Mesenchymal stem cell (in vitro differentiated cells and primary cell): ENCODE measurements around the gene DLG4.
"Not testable (repeated sequence)": the region's sequence is repeated elsewhere in the genome, so short reads cannot be mapped to it uniquely, and the experiment has no call there.

Experiments
- DNase-seq: peaks from one replicate; pipeline ENCODE4 v3.0.0-alpha.2; 2013
- H2AFZ ChIP-seq: one replicate; pipeline ENCODE4 v1.6.1; 2013; ENCODE audit warnings: low read depth, mild to moderate bottlenecking, control low read depth, inconsistent platforms, low read length, moderate library complexity
- H2AK5ac ChIP-seq: 2 replicates; pipeline ENCODE4 v1.6.1; 2013; ENCODE audit warnings: low read length, moderate library complexity, mild to moderate bottlenecking, inconsistent platforms; ENCODE audit not compliant: severe bottlenecking
- H2BK120ac ChIP-seq: one replicate; pipeline ENCODE4 v1.6.1; 2013; ENCODE audit warnings: low read depth, mild to moderate bottlenecking, inconsistent platforms, low read length, moderate library complexity
- H2BK12ac ChIP-seq, 2 experiments: one replicate each; pipeline ENCODE4 v1.6.1; 2013; ENCODE audit warnings: inconsistent platforms in 2 of 2, low read length in 2 of 2, mild to moderate bottlenecking in 2 of 2, moderate library complexity in 2 of 2, control low read depth in 1 of 2
- H2BK15ac ChIP-seq: one replicate; pipeline ENCODE4 v1.6.1; 2013; ENCODE audit warnings: mild to moderate bottlenecking, low read depth, inconsistent platforms; ENCODE audit not compliant: poor library complexity, severe bottlenecking
- H2BK5ac ChIP-seq: 2 replicates; pipeline ENCODE4 v1.6.1; 2013; ENCODE audit warnings: low read depth, mild to moderate bottlenecking, low read length, control low read depth, inconsistent platforms; ENCODE audit not compliant: poor library complexity, severe bottlenecking
- H3K14ac ChIP-seq, 2 experiments: one replicate each; pipeline ENCODE4 v1.6.1; 2013; ENCODE audit warnings: inconsistent platforms in 2 of 2, low read length in 2 of 2, control low read depth in 1 of 2, mild to moderate bottlenecking in 1 of 2, moderate library complexity in 1 of 2
- H3K18ac ChIP-seq, 2 experiments: one replicate each; pipeline ENCODE4 v1.6.1; 2013; ENCODE audit warnings: inconsistent platforms in 2 of 2, low read length in 2 of 2, control low read depth in 1 of 2, low read depth in 1 of 2, mild to moderate bottlenecking in 1 of 2
- H3K23ac ChIP-seq, 2 experiments: one replicate each; pipeline ENCODE4 v1.6.1; 2013; ENCODE audit warnings: inconsistent platforms in 2 of 2, low read length in 2 of 2, mild to moderate bottlenecking in 2 of 2, moderate library complexity in 2 of 2, control low read depth in 1 of 2
- H3K27ac ChIP-seq: 2 replicates; pipeline ENCODE4 v1.5.1; 2013; ENCODE audit warnings: mild to moderate bottlenecking, moderate library complexity, low read length, control low read depth, inconsistent platforms; ENCODE audit not compliant: poor library complexity, severe bottlenecking
- H3K27me3 ChIP-seq, 2 experiments: 2 replicates each; pipeline versions ENCODE4 v1.6.1 to v1.7.0; 2013; ENCODE audit warnings: low read length in 2 of 2, mild to moderate bottlenecking in 2 of 2, moderate library complexity in 2 of 2, control low read depth in 1 of 2, inconsistent platforms in 1 of 2; ENCODE audit not compliant: control insufficient read depth in 1 of 2, insufficient read depth in 1 of 2
- H3K36me3 ChIP-seq, 2 experiments: 2 replicates each; pipeline versions ENCODE4 v1.6.1 to v1.7.0; 2013; ENCODE audit warnings: low read length in 2 of 2, control low read depth in 1 of 2, inconsistent platforms in 1 of 2, low read depth in 1 of 2, mild to moderate bottlenecking in 1 of 2; ENCODE audit not compliant: insufficient read depth in 2 of 2, control insufficient read depth in 1 of 2
- H3K4ac ChIP-seq, 2 experiments: one replicate each; pipeline ENCODE4 v1.6.1; 2013; ENCODE audit warnings: inconsistent platforms in 2 of 2, low read length in 2 of 2, mild to moderate bottlenecking in 2 of 2, moderate library complexity in 2 of 2, control low read depth in 1 of 2, low read depth in 1 of 2
- H3K4me1 ChIP-seq: 2 replicates; pipeline ENCODE4 v1.6.1; 2013; ENCODE audit warnings: low read depth, low read length, control low read depth; ENCODE audit not compliant: control insufficient read depth, insufficient read depth
- H3K4me2 ChIP-seq: 2 replicates; pipeline ENCODE4 v1.6.1; 2013; ENCODE audit warnings: low read length, mild to moderate bottlenecking, inconsistent platforms; ENCODE audit not compliant: poor library complexity, severe bottlenecking
- H3K4me3 ChIP-seq, 2 experiments: 2 replicates each; pipeline versions ENCODE4 v1.5.1 to v1.7.0; 2013; ENCODE audit warnings: low read length in 2 of 2, mild to moderate bottlenecking in 2 of 2, control low read depth in 1 of 2, low read depth in 1 of 2; ENCODE audit not compliant: insufficient read depth in 1 of 2
- H3K79me1 ChIP-seq: replicated peaks from 2 replicates; pipeline ENCODE4 v1.6.1; 2013; ENCODE audit warnings: mild to moderate bottlenecking, control low read depth, low read length, inconsistent platforms; ENCODE audit not compliant: poor library complexity, severe bottlenecking
- H3K9ac ChIP-seq: 2 replicates; pipeline ENCODE4 v1.7.0; 2013; ENCODE audit warnings: mild to moderate bottlenecking, low read length, moderate library complexity
- H3K9me3 ChIP-seq: 2 replicates; pipeline ENCODE4 v1.7.0; 2013; ENCODE audit warnings: mild to moderate bottlenecking, low read length; ENCODE audit not compliant: control insufficient read depth
- H4K8ac ChIP-seq: one replicate; pipeline ENCODE4 v1.6.1; 2013; ENCODE audit warnings: inconsistent platforms, mild to moderate bottlenecking, low read length, moderate library complexity
- H4K91ac ChIP-seq: one replicate; pipeline ENCODE4 v1.6.1; 2013; ENCODE audit warnings: mild to moderate bottlenecking, low read length, inconsistent platforms
- WGBS: methylation state at CpG from one replicate; pipeline ENCODE4 v1.1.7; 2013; ENCODE audit warnings: mixed read lengths; 5-methylcytosine and 5-hydroxymethylcytosine counted together

DLG4 gene

DNA sequence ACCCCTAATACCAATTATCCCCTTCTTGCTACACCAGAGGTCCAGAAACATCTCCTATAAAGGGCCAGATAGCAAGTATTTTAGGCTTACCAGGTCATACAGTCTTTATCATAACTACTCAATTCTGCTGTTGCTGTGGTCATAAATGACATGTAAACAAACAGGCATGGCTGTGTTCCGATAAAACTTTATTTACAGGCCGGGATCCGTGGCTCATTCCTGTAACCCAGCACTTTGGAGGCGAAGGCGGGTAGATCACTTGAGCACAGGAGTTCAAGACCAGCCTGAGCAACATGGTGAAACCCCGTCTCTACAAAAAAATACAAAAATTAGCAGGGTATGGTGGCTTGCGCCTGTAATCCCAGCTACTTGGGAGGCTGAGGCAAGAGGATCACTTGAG is 52.8 kb downstream of the DLG4 start:
- H3K23ac ChIP-seq = no peak overlapping the region
- 86% methylated on average over 6 of the region's 7 CpGs for WGBS
- no peak overlapping the region for H2BK5ac ChIP-seq
- no peak overlapping the region for H3K14ac ChIP-seq
- DNase-seq = no peak
- no peak overlapping the region for H2AK5ac ChIP-seq
- H3K4me2 ChIP-seq = no peak overlapping the region
- H3K9me3 ChIP-seq = peaks cover 8% of the 10 kb centered on the region
- H3K36me3 ChIP-seq = no peaks in the 10 kb centered on the region
- H2BK12ac ChIP-seq = no peak overlapping the region
- no peak overlapping the region for H2BK120ac ChIP-seq
- no peak overlapping the region for H3K4ac ChIP-seq
- no peaks in the 10 kb centered on the region for H3K27me3 ChIP-seq
- H2AFZ ChIP-seq = no peak overlapping the region
- H3K27ac ChIP-seq = no peak overlapping the region
- no peak overlapping the region for H2BK15ac ChIP-seq
- no peak overlapping the region for H3K9ac ChIP-seq
- no peaks in the 10 kb centered on the region for H3K4me1 ChIP-seq
- no peak overlapping the region for H4K8ac ChIP-seq
- no peak overlapping the region for H3K18ac ChIP-seq
- no peak overlapping the region for H4K91ac ChIP-seq
- no peak overlapping the region for H3K4me3 ChIP-seq
- no peaks in the 10 kb centered on the region for H3K79me1 ChIP-seq

DNA sequence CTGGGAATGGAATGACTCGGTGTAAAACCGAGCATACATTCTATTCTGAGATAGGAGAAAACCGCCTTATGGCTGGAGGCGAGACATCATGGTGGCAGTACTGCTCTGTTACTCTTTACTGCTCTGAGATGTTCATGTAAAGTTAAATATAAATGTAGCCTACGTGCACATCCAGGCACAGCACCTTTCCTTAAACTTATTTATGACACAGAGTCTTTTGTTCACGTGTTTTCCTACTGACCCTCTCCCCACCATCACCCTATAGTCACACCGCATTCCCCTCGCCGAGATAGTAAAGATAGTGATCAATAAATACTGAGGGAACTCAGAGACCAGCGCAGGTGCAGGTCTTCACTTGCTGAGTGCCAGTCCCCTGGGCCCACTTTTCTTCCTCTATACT is 60.1 kb downstream of the DLG4 start:
- not testable (repeated sequence) for H3K23ac ChIP-seq, H3K4me3 ChIP-seq, H2BK5ac ChIP-seq, H2AK5ac ChIP-seq, H4K8ac ChIP-seq, H3K9ac ChIP-seq, H3K79me1 ChIP-seq, H3K36me3 ChIP-seq, H2BK12ac ChIP-seq, H3K27ac ChIP-seq, H2BK15ac ChIP-seq, H3K4me2 ChIP-seq, H3K4me1 ChIP-seq, H2BK120ac ChIP-seq, H3K14ac ChIP-seq, H4K91ac ChIP-seq, H3K4ac ChIP-seq, H3K18ac ChIP-seq, H2AFZ ChIP-seq, H3K9me3 ChIP-seq, DNase-seq
- WGBS = 89% methylated on average over 6 of the region's 10 CpGs
- peaks cover 16 to 44% of the 10 kb centered on the region in 2 experiments for H3K27me3 ChIP-seq

DNA sequence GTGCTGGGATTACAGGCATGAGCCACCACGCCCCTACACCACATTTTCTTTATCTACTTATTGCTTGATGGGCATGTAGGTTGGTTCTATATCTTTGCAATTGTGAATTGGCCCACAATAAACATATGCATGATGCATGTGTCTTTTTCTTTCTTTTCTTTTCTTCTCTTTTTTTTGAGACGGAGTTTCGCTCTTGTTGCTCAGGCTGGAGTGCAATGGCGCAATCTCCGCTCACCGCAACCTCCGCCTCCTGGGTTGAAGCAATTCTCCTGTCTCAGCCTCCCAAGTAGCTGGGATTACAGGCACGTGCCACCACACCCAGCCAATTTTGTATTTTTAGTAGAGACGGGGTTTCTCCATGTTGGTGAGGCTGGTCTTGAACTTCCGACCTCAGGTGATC is 61.2 kb downstream of the DLG4 start:
- H3K79me1 ChIP-seq, H2BK12ac ChIP-seq, H3K23ac ChIP-seq, H3K18ac ChIP-seq, H3K4me2 ChIP-seq, H3K14ac ChIP-seq, H2AFZ ChIP-seq, H4K8ac ChIP-seq, H3K27ac ChIP-seq, H3K4me3 ChIP-seq, H2BK5ac ChIP-seq, H3K9me3 ChIP-seq, H3K36me3 ChIP-seq, H3K4ac ChIP-seq, H2BK15ac ChIP-seq, H3K9ac ChIP-seq, H2AK5ac ChIP-seq, H2BK120ac ChIP-seq, H3K4me1 ChIP-seq, H4K91ac ChIP-seq, DNase-seq: not testable (repeated sequence)
- WGBS = 96% methylated on average over 9 of the region's 10 CpGs
- H3K27me3 ChIP-seq = peaks cover 22 to 56% of the 10 kb centered on the region in 2 experiments

DNA sequence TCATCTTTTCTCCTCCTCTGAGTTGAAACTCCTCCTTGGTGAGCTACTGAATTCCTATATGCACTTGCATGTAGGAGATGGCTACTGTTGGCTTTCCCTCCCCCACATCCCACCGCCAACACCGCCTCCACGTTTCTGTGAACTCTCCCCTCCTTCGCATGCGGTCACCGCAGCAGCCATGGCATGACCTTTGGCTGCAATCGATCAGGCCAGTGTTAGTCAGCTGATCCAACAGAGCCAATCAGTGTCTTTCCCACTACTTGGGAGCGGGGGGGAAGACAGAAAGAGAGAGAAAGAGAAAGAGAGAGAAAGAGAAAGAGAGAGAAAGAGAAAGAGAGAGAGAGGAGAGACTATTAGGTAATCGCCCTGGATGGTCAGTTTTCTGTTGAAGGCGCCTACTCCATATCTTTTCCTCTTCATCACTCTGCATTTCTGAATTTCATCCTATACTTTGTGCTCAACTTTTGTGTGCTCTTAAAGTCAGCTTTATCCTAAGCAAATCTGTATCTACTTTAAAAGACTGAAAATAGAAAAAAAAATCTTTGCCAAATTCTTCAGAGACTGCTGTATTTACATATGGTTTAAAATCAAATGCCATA is 63.2 kb downstream of the DLG4 start:
- H3K4me1 ChIP-seq = no peaks in the 10 kb centered on the region
- peaks cover 27 to 71% of the 10 kb centered on the region in 2 experiments for H3K27me3 ChIP-seq
- H3K27ac ChIP-seq = no peak overlapping the region
- H4K8ac ChIP-seq = no peak overlapping the region
- H3K18ac ChIP-seq = no peak overlapping the region
- no peak overlapping the region for H3K9ac ChIP-seq
- H3K23ac ChIP-seq = no peak overlapping the region
- H2BK5ac ChIP-seq = no peak overlapping the region
- H3K36me3 ChIP-seq = no peaks in the 10 kb centered on the region
- WGBS = 84% methylated on average over 9 of the region's 10 CpGs
- H3K14ac ChIP-seq = no peak overlapping the region
- peak overlapping the region in 1 of 2 experiments; percentile 26 for H3K4me3 ChIP-seq
- DNase-seq = no peak
- no peak overlapping the region for H2BK15ac ChIP-seq
- no peak overlapping the region for H2AK5ac ChIP-seq
- H3K4me2 ChIP-seq = no peak overlapping the region
- no peak overlapping the region for H3K4ac ChIP-seq
- no peak overlapping the region for H2BK12ac ChIP-seq
- no peaks in the 10 kb centered on the region for H3K79me1 ChIP-seq
- no peak overlapping the region for H2BK120ac ChIP-seq
- H3K9me3 ChIP-seq = no peaks in the 10 kb centered on the region
- no peak overlapping the region for H2AFZ ChIP-seq
- peak overlapping the region; percentile 50 for H4K91ac ChIP-seq
